IMR-90 (cell line): Measurements from ENCODE around the gene CYP2C9.
"Not testable (repeated sequence)": the region's sequence is repeated elsewhere in the genome, so short reads cannot be mapped to it uniquely, and the experiment has no call there.

ENCODE experiments used
- MAFK ChIP-seq: IDR thresholded peaks from 2 replicates; pipeline ENCODE4 v1.6.1; 2012; ENCODE audit warnings: low read depth, low read length, improper control_type of control experiment
- MXI1 ChIP-seq: IDR thresholded peaks from 2 replicates; pipeline ENCODE4 v1.6.1; 2012; ENCODE audit warnings: low read depth, mild to moderate bottlenecking, low read length, moderate library complexity, borderline replicate concordance
- POLR2A ChIP-seq: IDR thresholded peaks from 2 replicates; pipeline ENCODE4 v1.6.1; 2012; ENCODE audit warnings: mild to moderate bottlenecking, low read depth, low read length
- RCOR1 ChIP-seq: IDR thresholded peaks from 2 replicates; pipeline ENCODE4 v1.6.1; 2012; ENCODE audit warnings: mild to moderate bottlenecking, low read length, improper control_type of control experiment; ENCODE audit not compliant: insufficient replicate concordance
- RFX5 ChIP-seq: IDR thresholded peaks from 2 replicates; pipeline ENCODE4 v1.8.0; 2012; ENCODE audit warnings: low read depth, mild to moderate bottlenecking, low read length, moderate library complexity
- TF ChIP-seq, protein P1 (sequence below): conservative IDR thresholded peaks from 2 replicates; pipeline ENCODE4 v1.5.1; 2012; ENCODE audit warnings: mild to moderate bottlenecking, low read depth, low read length, improper control_type of control experiment
- TF ChIP-seq, protein P2 (sequence below): fragments of 150-350 bp; IDR thresholded peaks from 2 replicates; pipeline ENCODE4 v1.6.1; 2017; ENCODE audit warnings: mild to moderate bottlenecking, antibody characterized with exemption, low read length, low read depth

GRCh38 chr10:94904506-94905148, 33.8 kb upstream of the CYP2C9 start:
- not testable (repeated sequence) for TF ChIP-seq MAFK, RCOR1, MXI1, POLR2A, RFX5
- TF ChIP-seq, protein P1, sequence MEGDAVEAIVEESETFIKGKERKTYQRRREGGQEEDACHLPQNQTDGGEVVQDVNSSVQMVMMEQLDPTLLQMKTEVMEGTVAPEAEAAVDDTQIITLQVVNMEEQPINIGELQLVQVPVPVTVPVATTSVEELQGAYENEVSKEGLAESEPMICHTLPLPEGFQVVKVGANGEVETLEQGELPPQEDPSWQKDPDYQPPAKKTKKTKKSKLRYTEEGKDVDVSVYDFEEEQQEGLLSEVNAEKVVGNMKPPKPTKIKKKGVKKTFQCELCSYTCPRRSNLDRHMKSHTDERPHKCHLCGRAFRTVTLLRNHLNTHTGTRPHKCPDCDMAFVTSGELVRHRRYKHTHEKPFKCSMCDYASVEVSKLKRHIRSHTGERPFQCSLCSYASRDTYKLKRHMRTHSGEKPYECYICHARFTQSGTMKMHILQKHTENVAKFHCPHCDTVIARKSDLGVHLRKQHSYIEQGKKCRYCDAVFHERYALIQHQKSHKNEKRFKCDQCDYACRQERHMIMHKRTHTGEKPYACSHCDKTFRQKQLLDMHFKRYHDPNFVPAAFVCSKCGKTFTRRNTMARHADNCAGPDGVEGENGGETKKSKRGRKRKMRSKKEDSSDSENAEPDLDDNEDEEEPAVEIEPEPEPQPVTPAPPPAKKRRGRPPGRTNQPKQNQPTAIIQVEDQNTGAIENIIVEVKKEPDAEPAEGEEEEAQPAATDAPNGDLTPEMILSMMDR = not testable (repeated sequence)
- TF ChIP-seq, protein P2, sequence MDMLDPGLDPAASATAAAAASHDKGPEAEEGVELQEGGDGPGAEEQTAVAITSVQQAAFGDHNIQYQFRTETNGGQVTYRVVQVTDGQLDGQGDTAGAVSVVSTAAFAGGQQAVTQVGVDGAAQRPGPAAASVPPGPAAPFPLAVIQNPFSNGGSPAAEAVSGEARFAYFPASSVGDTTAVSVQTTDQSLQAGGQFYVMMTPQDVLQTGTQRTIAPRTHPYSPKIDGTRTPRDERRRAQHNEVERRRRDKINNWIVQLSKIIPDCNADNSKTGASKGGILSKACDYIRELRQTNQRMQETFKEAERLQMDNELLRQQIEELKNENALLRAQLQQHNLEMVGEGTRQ = not testable (repeated sequence)
